HepG2 (cell line): ENCODE measurements around the gene HDLBP. TPM values are rescaled to one million over a fixed set of nuclear protein-coding genes. Genes with fewer than 3 reads are reported as not detected.

ENCODE experiments used
- ATAC-seq: fragments of 200-7000 bp; cut with Tn5 transposase; 3 replicates; pipeline ENCODE4 v1.9.1; 2020; ENCODE audit warnings: mild to moderate bottlenecking, moderate library complexity
- BruUV-seq: library from RNA; stranded (reverse); fragments of 400-500 nt; replicated peaks from 2 replicates; lab custom pipeline; 2021; lab: Mats Ljungman, UMichigan
- CTCF ChIA-PET: fragments of 300-600 bp; formaldehyde crosslinking; extraction: SDS; loops from one replicate; lab custom pipeline; 2021; ENCODE audit warnings: low total read pairs, inconsistent platforms, low intra/inter-chr PET ratio; lab: Yijun Ruan, JAX
- POLR2A ChIA-PET: fragments of 350-600 bp; sonication (Branson Sonifier 250); formaldehyde crosslinking; loops from one replicate; lab custom pipeline; 2020; ENCODE audit warnings: antibody characterized with exemption, inconsistent platforms; lab: Yijun Ruan, JAX
- DNase-seq: peaks from one replicate; pipeline ENCODE4 v3.0.0-alpha.2; 2015; ENCODE audit warnings: low spot score
- FAIRE-seq: peaks from 3 replicates; lab custom pipeline; 2011; peaks lifted over from hg19 to GRCh38; lab: Jason Lieb, UNC
- H2AFZ ChIP-seq: one replicate; pipeline ENCODE4 v1.6.1; 2011; ENCODE audit warnings: low read length, inconsistent platforms
- H3K27ac ChIP-seq: fragments of 300-600 bp; 3 replicates; pipeline ENCODE4 v1.8.0; 2011; ENCODE audit warnings: mixed run types, mild to moderate bottlenecking, mixed read lengths, low read length, inconsistent platforms; ENCODE audit not compliant: insufficient read depth; ENCODE audit errors: extremely low read length
- H3K27me3 ChIP-seq, 2 experiments: fragments of 200-600 bp in 1 of 2; 2 replicates in 1 of 2; 3 replicates in 1 of 2; pipeline versions ENCODE4 v1.6.0 to v1.8.0; 2011; ENCODE audit warnings: low read length in 2 of 2, mild to moderate bottlenecking in 2 of 2, moderate library complexity in 2 of 2, inconsistent platforms in 1 of 2; ENCODE audit not compliant: insufficient read depth in 2 of 2, control insufficient read depth in 1 of 2
- H3K36me3 ChIP-seq, 2 experiments: fragments of 200-600 bp in 1 of 2; replicated peaks in 1 of 2; 2 replicates in 1 of 2; 3 replicates in 1 of 2; pipeline versions ENCODE4 v1.5.1 to v1.8.0; 2011; ENCODE audit warnings: low read length in 2 of 2, inconsistent platforms in 1 of 2; ENCODE audit not compliant: insufficient read depth in 2 of 2, control insufficient read depth in 1 of 2
- H3K4me1 ChIP-seq: 2 replicates; pipeline ENCODE4 v1.5.1; 2012; ENCODE audit warnings: low read length, inconsistent platforms; ENCODE audit not compliant: insufficient read depth
- H3K4me2 ChIP-seq: 2 replicates; pipeline ENCODE4 v1.6.0; 2011; ENCODE audit warnings: low read depth, low read length, inconsistent platforms
- H3K4me3 ChIP-seq, 3 experiments: fragments of 200-600 bp in 1 of 3; sonication (generic), shearing (Covaris generic) in 1 of 3; replicated peaks in 1 of 3; 2 replicates each; pipeline ENCODE4 v1.5.1; 2011 to 2016; ENCODE audit warnings: low read length in 3 of 3, inconsistent platforms in 2 of 3, low read depth in 2 of 3, mild to moderate bottlenecking in 2 of 3, control low read depth in 1 of 3, mixed read lengths in 1 of 3; ENCODE audit not compliant: insufficient read depth in 1 of 3
- H3K79me2 ChIP-seq: one replicate; pipeline ENCODE4 v1.6.1; 2011; ENCODE audit warnings: low read length, inconsistent platforms; ENCODE audit not compliant: insufficient read depth
- H3K9ac ChIP-seq: 2 replicates; pipeline ENCODE4 v1.6.0; 2011; ENCODE audit warnings: mild to moderate bottlenecking, low read depth, low read length, inconsistent platforms; ENCODE audit not compliant: insufficient read depth
- H3K9me3 ChIP-seq: 2 replicates; pipeline ENCODE4 v1.5.1; 2012; ENCODE audit warnings: mild to moderate bottlenecking, low read length
- H4K20me1 ChIP-seq: 2 replicates; pipeline ENCODE4 v1.6.0; 2011; ENCODE audit warnings: inconsistent platforms, mild to moderate bottlenecking, low read length, moderate library complexity; ENCODE audit not compliant: insufficient read depth
- AGO2 ChIP-seq: fragments of 200-400 bp; formaldehyde crosslinking; optimal IDR thresholded peaks from 2 replicates; pipeline ENCODE3; 2017; ENCODE audit warnings: mild to moderate bottlenecking, low read depth, low read length, moderate library complexity
- DNMT1 ChIP-seq: sonication (generic); formaldehyde crosslinking; IDR thresholded peaks from 2 replicates; pipeline ENCODE4 v1.5.1; 2020; ENCODE audit warnings: mild to moderate bottlenecking, missing genetic modification reagents
- FLYWCH1 ChIP-seq: sonication (generic); formaldehyde crosslinking; IDR thresholded peaks from 2 replicates; pipeline ENCODE4 v1.8.1; 2023; ENCODE audit warnings: mild to moderate bottlenecking, missing genetic modification reagents
- PHF8 ChIP-seq: sonication (generic); formaldehyde crosslinking; IDR thresholded peaks from 2 replicates; pipeline ENCODE4 v1.5.0; 2020; ENCODE audit warnings: missing genetic modification reagents
- RBM22 ChIP-seq: fragments of 200-400 bp; formaldehyde crosslinking; optimal IDR thresholded peaks from 2 replicates; pipeline ENCODE3; 2017; ENCODE audit warnings: mild to moderate bottlenecking, low read length, moderate library complexity
- WGBS: methylation state at CpG from one replicate; pipeline ENCODE4 v1.1.6; 2017; ENCODE audit warnings: low lambda C conversion rate; 5-methylcytosine and 5-hydroxymethylcytosine counted together
- in situ Hi-C: cut with HindIII; loops from 2 replicates; pipeline ENCODE4 v1.10.0; 2017; ENCODE audit warnings: low pct_unique_long_range_greater_than_20kb; ENCODE audit not compliant: extremely low pct_ligation_motif_present
- intact Hi-C: fragments of 100-400 bp; cut with micrococcal nuclease; formaldehyde crosslinking; loops from one replicate; pipeline ENCODE4 v1.10.0; 2022; ENCODE audit not compliant: unreplicated experiment
- polyA plus RNA-seq, 8 experiments: library from polyadenylated mRNA; depleted of rRNA in 3 of 8; stranded (reverse) in 7 of 8; unstranded in 1 of 8; fragments of >200 nt; fragmentation: Illumina TruSeq in 4 of 8; extraction: Trizol in 4 of 8; gene quantifications; 2 replicates each; pipeline versions ENCODE4 v1.2.1 to v1.2.3, GENCODE V29; 2011 to 2016; ENCODE audit warnings: low read depth in 4 of 8, missing spikeins in 1 of 8, mixed read lengths in 1 of 8; ENCODE audit not compliant: insufficient read depth in 1 of 8
- total RNA-seq, 5 experiments: library from RNA; depleted of rRNA; stranded (reverse); fragments of >200 nt; fragmentation: Illumina TruSeq; extraction: Trizol; gene quantifications; 2 replicates each; pipeline ENCODE4 v1.2.3, GENCODE V29; 2016; ENCODE audit warnings: low read depth in 1 of 5
- TF ChIP-seq, protein P1 (sequence below): sonication (generic); formaldehyde crosslinking; IDR thresholded peaks from 2 replicates; pipeline ENCODE4 v1.5.0; 2020; ENCODE audit warnings: missing genetic modification reagents

HDLBP gene
- total and polyA plus RNA-seq, 2 of the 13 experiments (the other 11 are each of a cell fraction or from before 2014, with no cell fraction given): 464 to 707 TPM

DNA sequence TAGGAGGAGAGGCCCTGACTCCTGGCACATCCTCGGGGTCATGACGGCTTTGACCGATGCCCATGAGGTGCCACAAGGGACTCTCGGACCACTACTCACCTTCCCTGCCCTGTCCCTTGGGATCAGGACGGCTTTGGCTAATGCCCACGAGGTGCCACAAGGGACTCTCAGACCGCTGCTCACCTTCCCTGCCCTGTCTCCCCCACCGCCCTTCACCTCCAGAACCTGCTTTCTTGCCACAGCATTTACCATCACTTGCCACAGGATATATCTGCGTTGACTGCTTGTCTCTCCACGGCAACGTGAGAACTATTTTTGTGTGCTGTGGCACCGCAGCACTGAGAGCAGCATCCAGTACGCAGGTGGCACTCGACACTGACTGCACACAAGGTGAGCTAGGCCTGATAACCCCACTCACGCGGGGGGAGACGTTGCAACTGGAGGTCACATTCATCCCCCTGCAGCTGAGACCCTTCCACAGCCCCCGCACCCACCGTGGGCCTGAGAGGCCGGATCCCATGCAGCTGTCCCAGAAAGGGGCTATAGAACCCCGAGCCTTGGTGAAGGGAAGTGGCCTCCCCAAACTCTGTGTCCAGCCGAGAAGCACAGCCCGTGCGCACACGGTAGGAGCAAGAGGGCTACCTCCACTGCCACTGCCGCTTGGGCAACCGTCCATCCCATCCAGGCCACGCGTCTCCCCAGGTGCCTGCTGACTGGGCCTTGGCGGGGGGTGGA is 79.4 kb downstream of the HDLBP start (continued):
- TF ChIP-seq AGO2: peak; percentile 95
- 0 out of 2 replicates have a peak, but pooled peaks have one; percentile 22 for TF ChIP-seq PHF8 (CRISPR knock-in tag)

DNA sequence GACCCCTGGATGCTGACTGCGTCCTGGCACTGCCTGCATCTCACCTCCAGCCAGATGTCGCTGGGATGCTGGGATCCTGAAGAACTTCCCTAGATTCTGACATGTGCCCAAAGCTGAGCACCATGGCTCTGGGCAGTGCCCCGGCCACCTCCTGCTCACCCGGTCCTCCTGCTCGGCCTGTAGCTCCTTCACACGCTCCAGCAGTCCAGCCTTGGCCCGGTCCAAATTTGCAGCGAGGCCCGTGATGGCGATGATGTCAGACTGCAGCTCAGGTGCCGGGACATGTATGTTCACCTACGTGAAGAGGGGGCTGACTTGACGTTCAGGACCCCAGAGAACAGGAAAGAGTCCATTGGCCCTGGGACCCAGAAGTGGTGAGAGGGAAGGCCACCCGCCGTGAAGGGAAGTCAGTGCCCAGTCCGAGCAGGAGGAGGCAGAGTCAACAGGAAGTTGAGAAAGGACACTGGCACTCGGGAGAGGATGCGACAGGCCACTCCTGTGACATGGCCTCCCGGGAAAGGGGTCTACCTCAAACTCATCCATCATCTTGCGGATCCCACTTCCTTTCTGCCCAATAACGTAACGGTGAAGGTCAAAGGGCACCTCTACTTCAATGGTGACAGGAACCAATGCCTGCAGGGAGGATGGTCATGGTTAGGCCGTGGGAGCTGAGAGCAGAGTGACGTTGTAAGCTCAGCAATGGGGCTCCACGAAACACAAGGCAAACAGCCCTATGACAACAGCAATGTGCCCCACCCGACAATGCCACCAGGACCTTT is 80.3 kb downstream of the HDLBP start:
- peaks cover 76 to 98% of the 10 kb centered on the region in 2 experiments for H3K36me3 ChIP-seq
- no peak overlapping the region for H2AFZ ChIP-seq
- H3K9me3 ChIP-seq: no peaks in the 10 kb centered on the region
- H3K79me2 ChIP-seq: peaks cover 3% of the 10 kb centered on the region
- in situ Hi-C loops: no loop called here
- no peak overlapping the region for H3K27ac ChIP-seq
- no peak overlapping the region for H3K9ac ChIP-seq
- H4K20me1 ChIP-seq: peaks cover 52% of the 10 kb centered on the region; the same call in 1 of the 2 replicates
- ATAC-seq: no peak
- H3K4me3 ChIP-seq: no peak overlapping the region
- BruUV-seq: no TSS peak
- no peak overlapping the region for H3K4me2 ChIP-seq
- H3K27me3 ChIP-seq: no peaks in the 10 kb centered on the region
- no peak for FAIRE-seq
- 97% methylated on average over 26 of the region's 26 CpGs for WGBS
- no peak for TF ChIP-seq FLYWCH1 (CRISPR knock-in tag)
- TF ChIP-seq, protein P1, sequence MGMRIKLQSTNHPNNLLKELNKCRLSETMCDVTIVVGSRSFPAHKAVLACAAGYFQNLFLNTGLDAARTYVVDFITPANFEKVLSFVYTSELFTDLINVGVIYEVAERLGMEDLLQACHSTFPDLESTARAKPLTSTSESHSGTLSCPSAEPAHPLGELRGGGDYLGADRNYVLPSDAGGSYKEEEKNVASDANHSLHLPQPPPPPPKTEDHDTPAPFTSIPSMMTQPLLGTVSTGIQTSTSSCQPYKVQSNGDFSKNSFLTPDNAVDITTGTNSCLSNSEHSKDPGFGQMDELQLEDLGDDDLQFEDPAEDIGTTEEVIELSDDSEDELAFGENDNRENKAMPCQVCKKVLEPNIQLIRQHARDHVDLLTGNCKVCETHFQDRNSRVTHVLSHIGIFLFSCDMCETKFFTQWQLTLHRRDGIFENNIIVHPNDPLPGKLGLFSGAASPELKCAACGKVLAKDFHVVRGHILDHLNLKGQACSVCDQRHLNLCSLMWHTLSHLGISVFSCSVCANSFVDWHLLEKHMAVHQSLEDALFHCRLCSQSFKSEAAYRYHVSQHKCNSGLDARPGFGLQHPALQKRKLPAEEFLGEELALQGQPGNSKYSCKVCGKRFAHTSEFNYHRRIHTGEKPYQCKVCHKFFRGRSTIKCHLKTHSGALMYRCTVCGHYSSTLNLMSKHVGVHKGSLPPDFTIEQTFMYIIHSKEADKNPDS (CRISPR knock-in tag): 0 out of 2 replicates have a peak, but pooled peaks have one; percentile 23
- TF ChIP-seq RBM22: peak; percentile 58
- 0 out of 2 replicates have a peak, but pooled peaks have one; percentile 20 for TF ChIP-seq DNMT1 (CRISPR knock-in tag)
- intact Hi-C loops: no loop called here
- peaks cover 4% of the 10 kb centered on the region for H3K4me1 ChIP-seq
- DNase-seq: no peak
- CTCF ChIA-PET: no interaction called here
- POLR2A ChIA-PET: no interaction called here
